Measurements from ENCODE around the gene PSAP.

PSAP gene

DNA sequence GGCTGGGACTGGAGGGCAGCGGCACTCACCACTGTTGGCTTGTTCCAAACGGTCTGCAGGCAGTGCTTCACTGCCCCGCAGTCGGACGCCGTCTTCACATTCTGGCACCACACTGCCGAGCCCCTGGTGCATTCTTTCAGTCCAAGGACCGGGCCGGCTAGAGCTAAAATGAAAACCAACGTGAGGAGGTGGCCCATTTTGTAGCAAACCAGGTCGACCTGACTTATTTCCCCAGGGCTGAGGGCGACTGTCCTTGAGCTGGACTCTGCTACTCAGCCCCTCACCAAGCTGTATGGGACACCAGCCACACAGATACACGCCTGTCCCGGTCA, 16.7 kb downstream of the PSAP start:
- no peaks in the 10 kb centered on the region for H3K9me3 ChIP-seq (replicated peaks; ENCODE audit: insufficient read depth, low read length)
- no peak overlapping the region for H3K27ac ChIP-seq (ENCODE audit: low read length)
- H3K9me2 ChIP-seq (replicated peaks; ENCODE audit: insufficient read depth, low read length): no peaks in the 10 kb centered on the region
- peaks cover 11% of the 10 kb centered on the region for H3K4me1 ChIP-seq (ENCODE audit: low read length)
- no peak for TF ChIP-seq EZH2 (optimal IDR thresholded peaks at IDR 0.05; ENCODE audit: low read depth, low read length)
- no peak for TF ChIP-seq EZH2phosphoT487 (IDR thresholded peaks at IDR 0.05; ENCODE audit: low read length)
- TF ChIP-seq, protein P1, sequence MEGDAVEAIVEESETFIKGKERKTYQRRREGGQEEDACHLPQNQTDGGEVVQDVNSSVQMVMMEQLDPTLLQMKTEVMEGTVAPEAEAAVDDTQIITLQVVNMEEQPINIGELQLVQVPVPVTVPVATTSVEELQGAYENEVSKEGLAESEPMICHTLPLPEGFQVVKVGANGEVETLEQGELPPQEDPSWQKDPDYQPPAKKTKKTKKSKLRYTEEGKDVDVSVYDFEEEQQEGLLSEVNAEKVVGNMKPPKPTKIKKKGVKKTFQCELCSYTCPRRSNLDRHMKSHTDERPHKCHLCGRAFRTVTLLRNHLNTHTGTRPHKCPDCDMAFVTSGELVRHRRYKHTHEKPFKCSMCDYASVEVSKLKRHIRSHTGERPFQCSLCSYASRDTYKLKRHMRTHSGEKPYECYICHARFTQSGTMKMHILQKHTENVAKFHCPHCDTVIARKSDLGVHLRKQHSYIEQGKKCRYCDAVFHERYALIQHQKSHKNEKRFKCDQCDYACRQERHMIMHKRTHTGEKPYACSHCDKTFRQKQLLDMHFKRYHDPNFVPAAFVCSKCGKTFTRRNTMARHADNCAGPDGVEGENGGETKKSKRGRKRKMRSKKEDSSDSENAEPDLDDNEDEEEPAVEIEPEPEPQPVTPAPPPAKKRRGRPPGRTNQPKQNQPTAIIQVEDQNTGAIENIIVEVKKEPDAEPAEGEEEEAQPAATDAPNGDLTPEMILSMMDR (IDR thresholded peaks at IDR 0.05; ENCODE audit: low read length): no peak
- peaks cover 18% of the 10 kb centered on the region for H4K20me1 ChIP-seq (ENCODE audit: insufficient read depth, low read length)
- no peak overlapping the region for H3K4me2 ChIP-seq (ENCODE audit: low read depth, low read length)
- H3K36me3 ChIP-seq (replicated peaks; ENCODE audit: insufficient read depth, low read length): peaks cover 9% of the 10 kb centered on the region
- DNase-seq: no peak
- H2AFZ ChIP-seq (ENCODE audit: low read length): no peak overlapping the region
- H3K9ac ChIP-seq (ENCODE audit: low read length): no peak overlapping the region
- no peak overlapping the region for H3K4me3 ChIP-seq (ENCODE audit: low read length)
- H3F3A ChIP-seq (ENCODE audit: insufficient read depth, low read length): no peaks in the 10 kb centered on the region
- peaks cover 82% of the 10 kb centered on the region for H3K79me2 ChIP-seq (ENCODE audit: low read length)
- no peaks in the 10 kb centered on the region for H3K27me3 ChIP-seq (replicated peaks; ENCODE audit: insufficient read depth, low read length)

DNA sequence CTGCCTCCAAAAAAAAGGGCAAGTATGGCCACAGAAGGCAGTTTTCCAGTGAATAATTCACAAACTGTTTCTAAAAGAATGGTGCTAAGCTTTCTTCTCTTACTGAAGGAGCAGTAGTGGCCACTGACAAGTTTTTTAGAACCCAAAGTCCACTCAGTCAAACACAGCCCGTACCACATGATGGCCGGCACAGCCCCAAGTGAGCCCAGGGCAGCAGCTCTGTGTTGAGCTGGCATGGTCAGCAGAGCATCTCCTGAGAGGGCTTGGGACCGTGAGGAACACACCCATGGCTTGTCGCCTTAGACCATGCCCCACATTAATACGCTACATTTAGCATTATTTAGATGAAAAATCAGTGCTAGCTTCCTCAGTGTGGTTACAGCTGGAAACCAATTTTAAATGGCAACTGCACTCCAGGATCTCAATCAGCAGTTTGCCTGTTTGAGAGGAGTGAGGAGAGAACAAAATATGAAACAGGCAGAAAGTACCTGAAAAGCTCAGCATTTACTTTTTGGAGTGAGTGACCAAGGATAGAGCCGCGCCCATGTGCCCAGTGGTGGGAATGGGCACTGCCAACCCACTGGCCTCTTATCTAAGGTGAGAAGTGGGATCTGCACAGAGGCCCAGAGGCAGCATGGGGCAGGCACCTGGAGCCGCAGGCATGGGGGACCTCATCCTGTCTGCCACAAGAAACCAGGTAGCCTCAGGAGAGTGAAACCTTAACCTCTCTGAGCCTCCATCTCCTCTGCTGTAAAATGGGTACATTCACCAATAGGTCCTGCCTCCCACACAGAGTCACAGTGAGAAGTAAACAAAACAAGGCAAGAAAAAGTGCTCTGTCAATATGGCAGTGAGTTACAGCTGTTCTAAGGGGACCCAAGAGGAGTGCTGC, 17.4 kb downstream of the PSAP start:
- no peaks in the 10 kb centered on the region for H3F3A ChIP-seq (ENCODE audit: insufficient read depth, low read length)
- H3K79me2 ChIP-seq (ENCODE audit: low read length): peaks cover 76% of the 10 kb centered on the region
- TF ChIP-seq, protein P1 (IDR thresholded peaks at IDR 0.05; ENCODE audit: low read length): no peak
- TF ChIP-seq EZH2phosphoT487 (IDR thresholded peaks at IDR 0.05; ENCODE audit: low read length) (no peak), EZH2 (optimal IDR thresholded peaks at IDR 0.05; ENCODE audit: low read depth, low read length) (no peak)
- no peaks in the 10 kb centered on the region for H3K9me3 ChIP-seq (replicated peaks; ENCODE audit: insufficient read depth, low read length)
- peaks cover 18% of the 10 kb centered on the region for H4K20me1 ChIP-seq (ENCODE audit: insufficient read depth, low read length)
- H3K27me3 ChIP-seq (replicated peaks; ENCODE audit: insufficient read depth, low read length): no peaks in the 10 kb centered on the region
- H3K4me2 ChIP-seq (ENCODE audit: low read depth, low read length): no peak overlapping the region
- H3K9me2 ChIP-seq (replicated peaks; ENCODE audit: insufficient read depth, low read length): no peaks in the 10 kb centered on the region
- no peak overlapping the region for H3K4me3 ChIP-seq (ENCODE audit: low read length)
- no peak overlapping the region for H3K9ac ChIP-seq (ENCODE audit: low read length)
- no peak overlapping the region for H2AFZ ChIP-seq (ENCODE audit: low read length)
- peaks cover 9% of the 10 kb centered on the region for H3K36me3 ChIP-seq (replicated peaks; ENCODE audit: insufficient read depth, low read length)
- peaks cover 11% of the 10 kb centered on the region for H3K4me1 ChIP-seq (ENCODE audit: low read length)
- no peak overlapping the region for H3K27ac ChIP-seq (ENCODE audit: low read length)
- DNase-seq: no peak

DNA sequence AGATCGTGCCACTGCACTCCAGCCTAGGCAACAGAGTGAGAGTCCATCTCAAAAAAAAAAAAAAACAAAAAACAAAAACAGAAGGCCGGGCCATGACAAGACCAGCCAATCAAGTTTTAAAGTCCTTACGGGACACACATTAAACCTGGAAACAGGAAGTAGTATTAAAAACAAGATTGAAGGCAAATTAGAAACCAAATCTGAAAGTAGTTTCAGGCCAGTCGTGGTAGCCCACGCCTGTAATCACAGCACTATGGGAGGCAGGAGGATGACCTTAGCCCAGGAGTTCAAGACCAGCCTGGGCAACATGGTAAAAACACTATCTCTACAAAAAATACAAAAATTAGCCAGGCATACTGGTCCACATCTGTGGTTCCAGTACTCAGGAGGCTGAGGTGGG, 18.1 kb downstream of the PSAP start:
- H3K27me3 ChIP-seq (replicated peaks; ENCODE audit: insufficient read depth, low read length): no peaks in the 10 kb centered on the region
- H3K4me2 ChIP-seq (ENCODE audit: low read depth, low read length): no peak overlapping the region
- H3F3A ChIP-seq (ENCODE audit: insufficient read depth, low read length): no peaks in the 10 kb centered on the region
- H3K9ac ChIP-seq (ENCODE audit: low read length): no peak overlapping the region
- no peak overlapping the region for H3K4me3 ChIP-seq (ENCODE audit: low read length)
- peaks cover 18% of the 10 kb centered on the region for H4K20me1 ChIP-seq (ENCODE audit: insufficient read depth, low read length)
- peaks cover 11% of the 10 kb centered on the region for H3K4me1 ChIP-seq (ENCODE audit: low read length)
- H3K9me3 ChIP-seq (replicated peaks; ENCODE audit: insufficient read depth, low read length): no peaks in the 10 kb centered on the region
- H3K9me2 ChIP-seq (replicated peaks; ENCODE audit: insufficient read depth, low read length): no peaks in the 10 kb centered on the region
- no peak overlapping the region for H2AFZ ChIP-seq (ENCODE audit: low read length)
- H3K27ac ChIP-seq (ENCODE audit: low read length): no peak overlapping the region
- peak; percentile 39 for DNase-seq
- H3K36me3 ChIP-seq (replicated peaks; ENCODE audit: insufficient read depth, low read length): peaks cover 9% of the 10 kb centered on the region
- H3K79me2 ChIP-seq (ENCODE audit: low read length): peaks cover 69% of the 10 kb centered on the region
- TF ChIP-seq, protein P1 (IDR thresholded peaks at IDR 0.05; ENCODE audit: low read length): no peak
- no peak for TF ChIP-seq EZH2 (optimal IDR thresholded peaks at IDR 0.05; ENCODE audit: low read depth, low read length)
- TF ChIP-seq EZH2phosphoT487 (IDR thresholded peaks at IDR 0.05; ENCODE audit: low read length): no peak

Data from MM.1S (cell line).